Measurements from ENCODE around the gene COX7A2L. TPM values are rescaled to one million over a fixed set of nuclear protein-coding genes. Genes with fewer than 3 reads are reported as not detected.

The COX7A2L gene
- total RNA-seq, 1 donor from 2014 or later, result 147 TPM

- no peak for TF ChIP-seq CTCF (conservative IDR thresholded peaks at IDR 0.05; ENCODE audit: low read depth, low read length)
- DNase-seq (ENCODE audit: low read depth), result no peak
- no peak overlapping the region for H3K4me3 ChIP-seq (ENCODE audit: low read depth, low read length)
Observed at GRCh38 chr2:42366411-42366810, 5.4 kb upstream of the COX7A2L start.

- TF ChIP-seq CTCF (conservative IDR thresholded peaks at IDR 0.05; ENCODE audit: low read depth, low read length), result no peak
- no peak for DNase-seq (ENCODE audit: low read depth)
- H3K4me3 ChIP-seq (ENCODE audit: low read depth, low read length), result no peak overlapping the region
Observed at GRCh38 chr2:42364658-42365057, 3.6 kb upstream of the COX7A2L start.

GRCh38 chr2:42363413-42363812, 2.4 kb upstream of the COX7A2L start:
- TF ChIP-seq CTCF (conservative IDR thresholded peaks at IDR 0.05; ENCODE audit: low read depth, low read length), result no peak
- DNase-seq (ENCODE audit: low read depth), result no peak
- H3K4me3 ChIP-seq (ENCODE audit: low read depth, low read length), result no peak overlapping the region

- no peak for TF ChIP-seq CTCF (conservative IDR thresholded peaks at IDR 0.05; ENCODE audit: low read depth, low read length)
- peak overlapping the region; percentile 55 for H3K4me3 ChIP-seq (ENCODE audit: low read depth, low read length)
- DNase-seq (ENCODE audit: low read depth), result no peak
Observed at GRCh38 chr2:42361728-42362283, 789 bp upstream of the COX7A2L start.

GRCh38 chr2:42360493-42360889, 526 bp downstream of the COX7A2L start:
- no peak for DNase-seq (ENCODE audit: low read depth)
- TF ChIP-seq CTCF (conservative IDR thresholded peaks at IDR 0.05; ENCODE audit: low read depth, low read length), result no peak
- H3K4me3 ChIP-seq (ENCODE audit: low read depth, low read length), result peak overlapping the region; percentile 91

- TF ChIP-seq CTCF (conservative IDR thresholded peaks at IDR 0.05; ENCODE audit: low read depth, low read length), result no peak
- DNase-seq (ENCODE audit: low read depth), result no peak
- peak overlapping the region; percentile 91 for H3K4me3 ChIP-seq (ENCODE audit: low read depth, low read length)
Observed at GRCh38 chr2:42359965-42360483, 993 bp downstream of the COX7A2L start.

- DNase-seq (ENCODE audit: low read depth), result no peak
- H3K4me3 ChIP-seq (ENCODE audit: low read depth, low read length), result peak overlapping the region; percentile 91
- TF ChIP-seq CTCF (conservative IDR thresholded peaks at IDR 0.05; ENCODE audit: low read depth, low read length), result no peak
Observed at GRCh38 chr2:42359304-42359964, 1.6 kb downstream of the COX7A2L start.

Measured in epithelial cell of proximal tubule (primary cell).